Embryonic facial prominence (tissue), 1 donor: ENCODE results near the gene MKRN3.

ENCODE experiments used
- DNase-seq: peaks from one replicate; pipeline ENCODE4 v3.0.0-alpha.2; 2016; ENCODE audit errors: extremely low spot score

The MKRN3 gene

DNA sequence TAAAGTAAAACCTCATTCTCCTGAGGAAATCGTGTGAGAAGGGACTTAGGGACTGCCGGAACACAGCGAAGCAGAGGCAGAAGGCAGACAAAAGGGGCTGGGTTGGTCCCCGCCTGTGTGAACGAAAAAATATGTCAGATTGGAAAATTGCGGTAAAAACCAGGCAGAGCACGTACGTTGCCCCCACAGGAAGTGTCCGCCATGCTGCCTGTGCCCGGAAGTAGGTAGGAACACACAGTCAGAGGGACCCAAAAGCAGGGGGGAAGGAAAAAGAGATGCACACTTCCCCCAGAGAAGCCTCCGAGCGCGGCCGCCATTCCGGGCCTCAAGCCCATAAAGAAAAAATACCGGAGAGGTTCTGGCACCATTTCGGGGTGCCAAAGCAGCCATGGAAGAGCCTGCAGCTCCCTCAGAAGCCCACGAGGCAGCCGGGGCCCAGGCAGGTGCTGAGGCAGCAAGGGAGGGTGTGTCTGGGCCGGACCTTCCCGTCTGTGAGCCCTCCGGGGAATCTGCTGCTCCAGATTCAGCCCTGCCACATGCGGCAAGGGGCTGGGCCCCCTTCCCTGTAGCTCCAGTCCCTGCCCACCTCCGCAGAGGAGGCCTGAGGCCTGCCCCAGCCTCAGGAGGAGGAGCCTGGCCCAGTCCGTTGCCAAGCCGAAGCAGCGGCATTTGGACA is at the start of gene MKRN3:
Gene MKRN3 (plus strand): TSS at position 280 of the 676 bp plus-strand sequence. CDS start 109 bp downstream, at position 389.
- DNase-seq, result peak; percentile 49

DNA sequence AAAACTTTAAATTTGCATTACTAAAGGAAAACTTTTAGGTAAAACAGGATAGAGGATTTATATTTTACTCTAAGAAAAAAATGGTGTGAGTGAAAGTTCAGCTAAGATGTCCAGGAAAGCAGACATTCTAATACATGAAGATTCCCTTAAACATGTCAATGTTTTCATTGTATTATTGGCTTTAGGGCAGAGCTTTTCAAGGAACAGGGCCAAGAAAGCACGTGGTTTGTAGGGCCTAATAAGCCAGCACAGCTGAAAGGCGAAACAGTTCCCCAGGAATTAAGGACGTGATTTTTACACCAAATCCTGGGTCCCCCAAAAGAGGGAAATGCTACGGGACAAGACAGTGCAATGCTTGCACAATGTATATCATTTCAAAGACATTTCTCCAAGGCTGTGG is 48.6 kb upstream of the MKRN3 start:
- no peak for DNase-seq

DNA sequence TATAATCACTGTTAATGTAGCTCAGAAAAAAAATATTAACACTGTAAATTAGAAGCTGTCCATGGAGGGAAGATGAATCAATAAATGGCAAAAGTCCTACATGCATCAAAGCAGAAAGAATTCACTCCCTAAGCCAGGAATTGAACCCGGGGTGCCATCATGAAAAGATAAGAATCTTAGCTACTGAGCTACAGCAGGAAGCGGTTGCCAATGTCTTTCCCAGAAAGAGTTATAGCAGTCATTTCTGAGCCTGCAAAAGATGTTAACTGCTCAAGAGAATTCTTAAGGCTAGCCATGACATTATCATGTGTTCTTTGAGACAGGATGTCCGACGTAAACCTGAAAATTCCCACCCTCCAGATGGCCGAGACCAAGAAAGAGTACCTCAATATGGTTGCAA is 47.4 kb upstream of the MKRN3 start:
- DNase-seq, result no peak

DNA sequence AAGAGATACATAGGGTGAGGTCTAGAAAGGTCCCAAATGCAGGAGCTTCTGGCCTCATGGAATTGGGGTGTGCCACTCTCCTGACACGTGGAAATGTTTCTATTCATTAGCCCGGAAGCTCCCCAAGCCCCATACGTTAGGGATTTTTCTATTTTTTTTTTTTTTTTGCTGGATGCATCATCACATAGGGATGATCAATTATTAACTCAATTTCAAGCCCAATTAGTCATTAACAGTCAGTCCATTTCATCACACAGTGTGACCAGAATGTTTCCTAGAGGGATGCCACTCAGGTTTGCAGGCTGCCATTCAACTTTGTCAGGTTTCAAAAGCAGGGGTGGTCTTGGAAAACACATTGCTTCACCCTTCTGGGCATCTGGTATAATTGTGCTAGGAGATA is 40.7 kb upstream of the MKRN3 start:
- no peak for DNase-seq

DNA sequence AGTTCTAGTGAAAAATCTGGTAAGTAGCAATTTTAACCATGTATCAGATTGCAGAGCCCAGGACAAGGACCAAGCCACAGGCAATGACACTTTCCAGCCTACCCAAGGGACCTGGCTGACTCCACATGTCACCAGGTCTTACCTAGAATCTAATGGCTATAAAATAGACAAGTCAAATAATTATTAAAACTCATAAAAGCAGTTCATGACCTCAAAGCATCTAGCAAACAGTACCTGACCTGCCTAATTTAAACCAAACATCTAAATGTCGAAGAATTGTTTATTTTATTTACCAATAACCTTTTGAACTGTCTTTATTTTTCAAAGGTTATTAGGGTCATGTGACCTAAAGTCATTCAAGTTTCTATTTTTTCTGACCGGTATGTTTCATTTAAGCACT is 35.6 kb upstream of the MKRN3 start:
- no peak for DNase-seq

DNA sequence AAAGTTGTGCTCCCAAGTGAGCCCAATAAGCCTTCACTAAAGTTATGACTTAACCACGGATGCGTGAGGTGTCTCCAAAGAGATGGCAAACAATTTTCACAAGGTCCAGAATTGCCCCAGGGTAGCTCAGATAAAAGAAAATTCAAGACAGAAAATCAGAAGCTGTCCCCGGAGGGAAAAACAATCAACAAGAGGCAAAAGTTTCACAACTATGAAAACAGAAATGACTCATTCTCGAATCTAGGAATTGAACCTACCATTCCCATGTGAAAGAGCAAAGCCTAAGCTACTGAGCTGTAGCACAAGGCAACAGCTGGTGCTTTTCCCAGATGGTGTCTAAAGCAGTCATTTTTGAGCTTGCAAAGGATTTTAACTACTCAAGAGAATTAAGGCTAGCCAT is 33.5 kb upstream of the MKRN3 start:
- DNase-seq, result no peak

DNA sequence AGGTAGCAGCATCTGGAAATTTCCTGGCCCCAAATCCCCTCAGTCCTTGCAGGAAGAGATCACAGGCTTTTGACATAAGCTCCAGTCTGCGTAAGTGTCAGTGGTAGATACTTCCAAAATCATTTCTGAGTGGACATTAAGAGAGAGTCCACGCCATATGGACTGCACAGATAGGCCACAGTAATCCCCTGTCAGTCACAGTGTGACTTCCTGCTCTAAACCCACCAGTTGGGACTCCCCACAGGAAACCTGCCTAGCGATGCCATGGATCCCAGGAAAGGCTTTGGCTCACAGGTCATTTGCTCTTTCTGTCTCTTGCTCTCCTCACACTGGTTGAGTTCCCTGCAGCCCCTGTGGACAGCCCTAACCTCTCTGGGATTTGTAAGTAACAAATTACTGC is 28.8 kb upstream of the MKRN3 start:
- DNase-seq, result no peak

DNA sequence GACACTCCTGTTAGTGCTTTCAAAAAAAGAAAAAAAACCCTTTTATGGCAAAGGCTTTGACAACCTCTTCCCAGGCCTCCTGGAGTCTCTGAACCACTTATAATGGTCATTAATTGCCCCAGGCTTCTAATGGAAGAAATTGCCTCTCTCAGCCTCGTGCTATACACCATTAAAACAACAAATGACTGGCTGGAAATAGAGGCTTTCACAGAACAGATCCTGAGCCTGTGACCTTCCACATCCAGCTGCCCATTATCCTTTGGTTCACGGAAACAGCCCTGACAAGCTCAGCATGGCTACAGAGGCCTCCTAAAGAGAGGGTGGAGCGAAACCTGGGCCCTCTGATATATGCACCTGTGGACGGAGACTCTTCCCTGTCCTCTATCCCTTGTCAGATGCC is 26.8 kb upstream of the MKRN3 start:
- no peak for DNase-seq

DNA sequence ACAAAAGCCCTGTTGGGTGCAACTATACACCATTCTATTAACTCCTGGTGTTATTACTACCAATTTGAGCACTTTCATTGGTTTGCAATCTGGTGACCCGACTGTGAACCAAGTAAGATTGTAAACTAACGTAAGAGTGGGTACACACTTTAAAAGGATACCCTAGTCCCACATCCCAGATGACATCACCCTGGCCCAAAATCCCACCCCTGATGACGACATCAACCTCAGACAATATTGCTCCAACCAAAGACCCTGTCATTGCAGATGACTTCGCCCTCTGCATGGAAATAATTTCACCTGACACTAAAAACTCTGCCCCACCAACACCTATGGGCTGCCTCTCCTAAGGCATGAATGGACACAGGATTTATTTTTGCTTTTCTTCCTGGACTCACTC is 25.6 kb upstream of the MKRN3 start:
- no peak for DNase-seq

DNA sequence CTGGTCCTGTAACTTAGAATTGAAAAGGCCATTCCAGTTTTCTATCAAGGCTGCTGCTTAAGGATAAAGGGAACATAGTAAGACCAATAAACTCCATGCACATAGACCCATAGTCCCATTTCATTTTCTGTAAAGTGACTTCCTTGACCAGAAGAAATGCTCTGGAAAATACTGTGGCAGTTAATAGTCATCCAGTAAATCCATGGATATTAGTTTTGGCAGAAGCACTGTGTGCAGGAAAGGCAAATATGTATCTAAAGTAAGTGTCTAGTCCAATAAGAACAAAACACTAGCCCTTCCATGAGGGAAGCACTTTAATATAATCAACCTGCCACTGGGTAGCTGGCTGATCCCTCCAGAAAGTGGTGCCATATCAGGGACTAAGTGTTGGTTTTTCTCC is 19.3 kb upstream of the MKRN3 start:
- no peak for DNase-seq

DNA sequence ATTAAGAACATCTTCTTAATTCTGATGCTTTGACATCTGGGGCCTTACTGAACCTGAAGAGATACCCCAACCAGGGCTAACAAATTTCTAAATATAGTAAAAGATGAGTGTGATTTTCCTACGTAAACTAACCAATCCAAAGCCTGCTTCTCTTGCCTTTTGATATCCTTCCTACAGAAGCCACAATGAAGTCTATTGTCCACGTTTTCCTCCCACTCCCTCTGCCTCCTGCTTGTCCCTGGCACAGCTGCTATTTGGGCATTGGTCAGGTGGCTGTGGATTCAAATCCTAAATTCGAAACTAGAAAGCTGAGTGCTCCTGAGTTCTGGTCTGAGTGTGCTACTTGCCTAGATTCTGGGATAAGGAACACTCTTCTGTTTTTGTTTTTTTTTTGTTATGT is 17.4 kb upstream of the MKRN3 start:
- DNase-seq, result no peak

DNA sequence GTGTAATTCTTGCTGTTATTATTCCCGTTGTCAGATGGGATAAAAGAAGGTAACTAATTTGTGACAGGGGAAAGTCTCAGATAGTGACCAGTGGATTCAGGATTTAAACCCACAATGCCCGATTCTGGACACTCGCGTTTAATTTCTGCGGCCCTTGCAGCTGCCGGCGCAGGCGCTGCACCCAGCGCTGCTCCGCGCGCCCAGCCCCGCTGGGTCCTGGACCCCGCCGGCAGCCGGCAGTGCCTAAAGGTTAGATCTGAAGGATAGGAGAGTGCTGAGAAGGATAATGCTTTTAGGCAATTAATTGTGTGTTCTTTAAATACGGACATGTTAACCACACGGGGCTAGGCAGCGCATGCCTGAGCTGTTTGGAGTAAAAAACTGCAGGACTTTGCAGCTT is 3.6 kb upstream of the MKRN3 start:
- DNase-seq, result no peak

DNA sequence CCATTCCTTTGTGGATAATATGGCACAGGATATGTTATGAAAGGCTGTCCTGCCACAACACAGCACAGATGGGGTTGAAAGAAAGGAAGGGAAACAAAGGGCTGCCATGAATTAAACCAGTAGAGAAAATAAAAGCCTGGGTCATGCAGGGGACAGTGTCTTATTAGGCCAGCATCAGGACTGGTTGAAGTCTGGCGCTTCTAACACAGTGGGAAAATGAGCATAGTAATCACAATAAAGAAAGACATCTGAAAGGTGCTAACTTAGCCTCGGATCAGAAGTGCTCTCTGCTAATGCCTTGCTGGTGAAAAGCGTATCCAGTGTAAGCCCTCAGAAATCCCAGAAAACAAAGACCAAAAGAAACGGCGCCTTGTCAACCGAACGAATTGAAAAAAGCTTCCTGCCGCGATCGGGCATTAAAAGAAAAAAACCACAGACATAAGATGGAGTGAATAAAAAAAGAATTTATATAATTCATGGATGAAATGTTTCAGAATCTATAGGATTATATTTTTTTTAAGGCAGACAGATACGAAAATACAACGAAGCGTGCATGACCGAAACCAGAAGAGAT is 566 bp upstream of the MKRN3 start:
- DNase-seq, result no peak

DNA sequence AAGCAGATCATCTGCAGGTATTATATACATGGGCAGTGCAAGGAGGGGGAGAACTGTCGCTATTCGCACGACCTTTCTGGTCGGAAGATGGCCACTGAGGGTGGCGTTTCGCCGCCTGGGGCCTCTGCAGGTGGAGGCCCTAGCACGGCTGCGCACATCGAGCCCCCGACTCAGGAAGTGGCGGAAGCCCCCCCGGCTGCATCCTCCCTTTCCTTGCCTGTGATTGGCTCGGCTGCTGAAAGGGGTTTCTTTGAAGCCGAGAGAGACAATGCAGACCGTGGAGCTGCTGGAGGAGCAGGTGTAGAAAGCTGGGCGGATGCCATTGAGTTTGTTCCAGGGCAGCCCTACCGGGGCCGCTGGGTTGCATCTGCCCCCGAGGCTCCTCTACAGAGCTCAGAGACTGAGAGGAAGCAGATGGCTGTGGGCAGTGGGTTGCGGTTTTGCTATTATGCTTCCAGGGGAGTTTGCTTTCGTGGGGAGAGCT is 639 bp downstream of the MKRN3 start:
- no peak for DNase-seq

DNA sequence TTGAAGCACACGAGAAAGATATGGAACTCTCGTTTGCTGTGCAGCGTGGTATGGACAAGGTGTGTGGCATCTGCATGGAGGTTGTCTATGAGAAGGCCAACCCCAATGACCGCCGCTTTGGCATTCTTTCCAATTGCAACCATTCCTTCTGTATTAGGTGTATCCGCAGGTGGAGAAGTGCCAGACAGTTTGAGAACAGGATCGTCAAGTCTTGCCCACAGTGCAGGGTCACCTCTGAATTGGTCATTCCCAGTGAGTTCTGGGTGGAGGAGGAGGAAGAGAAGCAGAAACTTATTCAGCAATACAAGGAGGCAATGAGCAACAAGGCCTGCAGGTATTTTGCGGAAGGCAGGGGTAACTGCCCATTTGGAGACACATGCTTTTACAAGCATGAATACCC is 1.2 kb downstream of the MKRN3 start:
- no peak for DNase-seq

DNA sequence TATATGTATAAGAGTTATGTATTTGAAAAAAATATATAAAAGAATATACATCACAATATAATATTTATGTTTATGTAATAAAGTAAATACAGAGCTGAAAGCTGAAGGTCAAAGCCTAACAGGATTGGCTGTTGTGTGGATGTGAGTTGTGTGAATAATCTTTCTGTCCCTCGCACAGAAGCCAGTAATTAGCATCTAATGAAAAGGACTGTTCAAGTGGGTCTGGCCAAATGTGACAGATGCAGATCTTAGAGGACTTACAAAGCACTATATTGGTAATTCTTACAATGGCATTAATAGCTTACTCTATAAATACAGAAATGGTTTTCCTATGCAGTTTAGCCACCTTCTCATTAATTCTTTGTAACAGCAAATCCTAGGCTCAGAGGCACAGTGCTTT is 2.4 kb downstream of the MKRN3 start:
- no peak for DNase-seq

DNA sequence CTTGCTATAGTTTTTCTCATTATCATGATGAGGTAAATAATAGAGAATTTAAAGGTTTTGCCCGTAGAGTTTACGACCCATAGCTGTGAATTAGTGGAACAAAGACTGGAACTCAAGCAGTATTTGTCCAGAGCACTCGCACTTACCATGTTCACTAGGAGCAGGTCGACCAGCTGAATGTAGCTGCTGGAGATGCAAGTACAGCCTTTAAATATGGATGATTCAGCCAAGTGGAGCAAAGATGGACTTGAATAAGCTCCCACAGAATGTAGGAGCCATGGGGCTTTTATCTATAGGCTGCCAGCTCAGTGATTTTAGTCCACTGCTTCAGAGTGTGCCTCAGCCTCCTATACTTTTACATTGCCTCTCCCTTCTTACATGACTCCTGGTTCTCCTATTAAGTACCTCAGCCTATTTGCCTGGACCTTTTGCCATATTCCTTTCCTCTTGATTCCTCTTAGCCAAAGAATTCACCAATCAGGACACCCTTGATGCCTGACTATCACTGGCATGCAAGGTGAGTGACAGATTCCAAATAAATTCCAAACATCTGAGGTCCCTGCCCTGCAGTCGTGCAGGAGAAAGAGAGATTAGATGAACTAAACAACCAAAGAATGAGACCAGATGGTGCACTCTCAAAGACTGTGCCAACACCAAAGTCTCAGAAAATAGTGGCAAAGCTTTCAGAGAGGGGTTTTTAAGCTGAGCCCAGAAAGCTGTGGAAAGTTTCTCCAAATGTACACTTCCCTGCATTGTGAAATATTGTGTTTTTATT is 3.9 kb downstream of the MKRN3 start:
- DNase-seq, result no peak

DNA sequence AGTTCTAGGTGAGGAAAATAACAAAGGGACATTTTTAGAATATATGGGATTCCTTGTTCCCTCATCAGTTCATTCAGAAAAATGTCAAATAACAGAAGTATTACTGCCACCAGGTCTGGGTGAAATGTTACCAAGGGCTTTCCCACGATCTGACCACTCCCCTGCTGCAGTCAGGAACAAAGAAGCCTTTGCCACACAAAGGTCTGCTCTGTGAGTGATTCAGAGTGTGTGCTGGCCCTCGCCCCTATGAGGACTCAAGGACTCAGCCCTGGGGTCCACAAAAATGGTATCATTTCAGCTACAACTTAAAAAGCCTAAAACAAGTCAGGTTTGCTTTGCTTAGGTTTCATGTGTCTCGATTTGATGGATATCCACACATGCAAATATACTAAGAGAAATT is 5.0 kb downstream of the MKRN3 start:
- DNase-seq, result no peak

DNA sequence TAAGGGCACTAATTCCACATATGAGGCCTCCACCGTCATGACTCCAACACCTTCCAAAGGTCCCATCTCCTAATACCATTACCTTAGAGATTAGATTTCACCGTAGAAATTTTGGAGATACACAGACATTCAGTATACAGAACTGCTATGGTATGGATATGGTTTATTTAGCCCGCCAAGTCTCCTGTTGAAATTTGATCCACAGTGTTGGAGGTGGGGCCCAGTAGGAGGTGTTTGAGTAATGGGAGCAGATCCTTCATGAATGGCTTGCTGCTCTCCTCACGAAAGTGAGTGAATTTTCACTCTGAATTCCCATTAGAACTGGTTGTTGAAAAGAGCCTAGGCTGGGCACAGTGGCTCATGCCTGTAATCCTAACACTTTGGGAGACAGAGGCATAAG is 7.4 kb downstream of the MKRN3 start:
- DNase-seq, result no peak

DNA sequence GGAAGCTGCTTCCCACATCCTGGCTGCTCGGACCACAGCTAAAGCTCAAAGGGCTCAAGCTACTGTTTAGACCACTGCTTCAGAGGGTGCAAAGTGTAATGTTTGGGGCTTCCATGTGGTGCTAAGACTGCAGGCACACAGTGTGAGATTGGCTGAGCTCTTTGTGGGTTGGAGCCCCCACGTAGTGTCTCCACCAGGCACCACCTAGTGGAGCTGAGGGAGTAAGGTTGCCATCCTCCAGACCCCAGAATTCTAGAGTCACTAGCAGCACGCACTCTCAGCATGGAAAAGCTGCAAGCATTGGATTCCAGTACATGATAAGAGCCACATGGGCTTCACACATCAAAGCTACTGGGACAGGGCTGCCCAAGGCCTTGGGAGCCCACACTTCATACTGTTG is 9.3 kb downstream of the MKRN3 start:
- DNase-seq, result no peak

DNA sequence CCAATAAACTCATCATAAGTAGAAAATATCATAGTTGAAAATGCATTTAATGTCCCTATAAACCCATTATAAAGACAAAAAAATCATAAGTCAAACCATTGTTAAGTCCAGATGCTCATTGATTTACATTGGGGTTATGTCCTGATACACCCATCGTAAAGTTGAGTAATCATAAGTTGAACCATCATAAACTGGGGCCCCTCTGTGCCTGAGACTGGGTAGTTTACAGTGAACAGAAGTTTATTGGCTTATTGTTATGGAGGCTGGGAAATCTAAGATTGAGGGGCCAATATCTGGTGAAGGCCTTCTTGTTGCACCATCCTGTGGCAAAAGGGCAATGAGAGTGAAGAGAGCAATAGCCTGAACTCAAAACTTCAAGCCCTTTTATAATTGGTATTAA is 10.6 kb downstream of the MKRN3 start:
- DNase-seq, result no peak

DNA sequence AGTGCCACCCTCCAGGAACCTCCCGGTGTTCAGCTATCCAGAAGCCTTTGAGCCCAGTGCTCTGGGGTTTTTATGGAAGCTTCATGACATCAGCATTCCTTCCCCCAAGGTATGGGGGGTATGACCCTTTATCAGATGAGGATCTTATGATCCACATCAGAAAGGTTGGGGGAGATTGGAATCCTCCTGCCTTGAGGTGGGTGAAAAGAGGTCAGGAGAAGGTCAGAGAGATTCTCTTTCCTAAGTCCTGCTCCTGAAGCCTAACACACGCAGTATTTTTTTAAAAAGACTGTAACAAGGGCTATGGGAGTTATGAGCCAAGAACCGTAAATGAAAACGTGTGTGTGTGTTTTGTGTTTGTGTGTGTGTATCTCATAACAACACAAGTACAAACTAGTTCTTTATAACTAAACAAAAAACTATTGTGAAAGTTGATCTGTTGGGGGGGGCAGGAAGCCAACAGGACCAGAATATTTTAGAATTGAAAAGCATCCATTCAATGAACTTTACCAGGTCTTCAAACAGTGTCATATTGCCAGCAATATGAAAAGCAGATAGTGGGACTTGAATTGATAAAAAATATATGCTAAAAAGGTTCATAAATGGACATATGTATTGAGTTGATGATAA is 13.2 kb downstream of the MKRN3 start:
- no peak for DNase-seq

DNA sequence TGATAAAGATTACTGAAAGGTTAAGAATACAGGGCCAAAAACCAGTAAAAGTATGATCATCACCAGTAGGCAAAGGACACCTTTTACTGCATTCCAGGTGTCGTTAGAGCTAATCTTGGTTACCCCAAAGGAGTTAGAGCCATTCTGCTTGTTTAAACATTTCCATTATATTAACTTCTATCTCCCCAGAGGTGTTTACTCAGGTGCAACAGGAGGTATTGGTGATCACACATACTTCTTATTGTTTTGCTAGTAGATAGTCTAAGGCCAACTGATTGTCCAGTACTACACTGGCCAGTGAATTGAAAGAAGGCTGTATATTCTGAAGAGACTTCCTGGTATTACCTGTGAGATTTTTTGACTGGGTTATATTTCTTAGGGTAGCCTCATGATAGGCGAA is 22.8 kb downstream of the MKRN3 start:
- DNase-seq, result no peak
